Natural killer cell treated with Interleukin-12 subunit alpha and Interleukin-12 subunit beta and Interleukin-15 and Interleukin-18, amount 100 ng/mL, for 72 hours (primary cell): Measurements from ENCODE around the gene TTC34. TPM values are rescaled to one million over a fixed set of nuclear protein-coding genes. Genes with fewer than 3 reads are reported as not detected.
"Not testable (repeated sequence)": the region's sequence is repeated elsewhere in the genome, so short reads cannot be mapped to it uniquely, and the experiment has no call there.

Experiments
- ATAC-seq, 2 donors: fragments of 150-1000 bp; cut with Tn5 transposase in 1 of 2; sonication (Bioruptor Pico), chemical (Tn5 transposase) in 1 of 2; 2 replicates each; pipeline ENCODE4 v1.10.0; 2021
- DNase-seq: peaks from one replicate; pipeline ENCODE4 v3.0.0; 2022; ENCODE audit warnings: low spot score
- H3K27ac Mint-ChIP-seq, 2 donors: 1 replicate in 1 of 2; 2 replicates in 1 of 2; pipeline ENCODE4 v1.8.0; 2022; ENCODE audit warnings: mixed read lengths in 2 of 2, mild to moderate bottlenecking in 1 of 2, moderate library complexity in 1 of 2
- H3K27me3 Mint-ChIP-seq, 2 donors: 1 replicate in 1 of 2; 2 replicates in 1 of 2; pipeline ENCODE4 v1.8.0; 2022; ENCODE audit warnings: mixed read lengths in 2 of 2
- H3K36me3 Mint-ChIP-seq: one replicate; pipeline ENCODE4 v1.8.0; 2022; ENCODE audit warnings: mixed read lengths
- H3K4me1 Mint-ChIP-seq, 2 donors: 1 replicate in 1 of 2; 2 replicates in 1 of 2; pipeline ENCODE4 v1.8.0; 2022; ENCODE audit warnings: low read depth in 2 of 2, mixed read lengths in 2 of 2, mild to moderate bottlenecking in 1 of 2
- H3K4me3 Mint-ChIP-seq: one replicate; pipeline ENCODE4 v1.8.0; 2022; ENCODE audit warnings: mixed read lengths
- H3K9me3 Mint-ChIP-seq: 2 replicates; pipeline ENCODE4 v1.8.0; 2022; ENCODE audit warnings: mixed read lengths
- total RNA-seq, 2 donors: library from RNA; stranded (reverse); gene quantifications; one replicate each; pipeline ENCODE4 v1.2.3, GENCODE V29; 2022

Gene TTC34
- total RNA-seq, 2 donors from 2014 or later = 0.40 to 0.56 TPM

DNA sequence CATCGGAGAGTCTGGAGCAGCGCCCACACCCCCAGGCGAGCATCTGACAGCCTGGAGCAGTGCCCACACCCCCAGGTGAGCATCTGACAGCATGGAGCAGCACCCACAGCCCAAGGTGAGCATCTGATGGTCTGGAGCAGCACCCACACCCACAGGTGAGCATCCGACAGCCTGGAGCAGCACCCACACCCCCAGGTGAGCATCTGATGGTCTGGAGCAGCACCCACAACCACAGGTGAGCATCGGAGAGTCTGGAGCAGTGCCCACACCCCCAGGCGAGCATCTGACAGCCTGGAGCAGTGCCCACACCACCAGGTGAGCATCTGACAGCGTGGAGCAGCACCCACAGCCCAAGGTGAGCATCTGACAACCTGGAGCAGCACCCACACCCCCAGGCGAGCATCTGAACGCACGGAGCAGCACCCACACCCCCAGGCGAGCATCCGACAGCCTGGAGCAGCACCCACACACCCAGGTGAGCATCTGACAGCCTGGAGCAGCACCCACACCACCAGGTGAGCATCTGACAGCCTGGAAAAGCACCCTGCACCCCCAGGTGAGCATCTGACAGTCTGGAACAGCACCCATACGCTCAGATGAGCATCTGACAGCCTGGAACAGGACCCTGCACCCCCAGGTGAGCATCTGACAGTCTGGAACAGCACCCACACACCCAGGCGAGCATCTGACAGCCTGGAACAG is 147.6 kb downstream of the TTC34 start:
- peaks cover 15 to 31% of the 10 kb centered on the region in 2 donors for H3K27me3 Mint-ChIP-seq
- DNase-seq (peak; percentile 86), ATAC-seq (peak in 1 of 2 donors; percentile 6)
- H3K4me3 Mint-ChIP-seq, H3K36me3 Mint-ChIP-seq, H3K9me3 Mint-ChIP-seq, H3K4me1 Mint-ChIP-seq: not testable (repeated sequence)
- H3K27ac Mint-ChIP-seq = peak overlapping the region; percentile 8 to 53

DNA sequence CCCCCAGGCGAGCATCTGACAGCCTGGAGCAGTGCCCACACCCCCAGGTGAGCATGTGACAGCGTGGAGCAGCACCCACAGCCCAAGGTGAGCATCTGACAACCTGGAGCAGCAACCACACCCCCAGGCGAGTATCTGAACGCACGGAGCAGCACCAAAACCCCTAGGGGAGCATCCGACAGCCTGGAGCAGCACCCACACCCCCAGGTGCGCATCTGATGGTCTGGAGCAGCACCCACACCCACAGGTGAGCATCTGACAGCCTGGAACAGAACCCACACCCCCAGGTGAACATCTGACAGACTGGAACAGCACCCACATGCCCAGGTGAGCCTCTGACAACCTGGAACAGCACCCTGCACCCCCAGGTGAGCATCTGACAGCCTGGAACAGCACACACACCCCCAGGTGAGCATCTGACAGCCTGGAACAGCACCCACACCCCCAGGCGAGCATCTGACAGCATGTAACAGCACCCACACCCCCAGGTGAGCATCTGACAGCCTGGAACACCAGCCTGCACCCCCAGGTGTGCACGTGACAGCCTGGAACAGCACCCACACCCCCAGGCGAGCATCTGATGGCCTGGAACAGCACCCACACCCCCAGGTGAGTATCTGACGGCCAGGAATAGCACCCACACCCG is 148.4 kb downstream of the TTC34 start:
- not testable (repeated sequence) for H3K4me1 Mint-ChIP-seq, H3K36me3 Mint-ChIP-seq, ATAC-seq, H3K4me3 Mint-ChIP-seq, H3K9me3 Mint-ChIP-seq
- peak; percentile 70 for DNase-seq
- H3K27me3 Mint-ChIP-seq = peaks cover 15 to 31% of the 10 kb centered on the region in 2 donors
- peak overlapping the region; percentile 8 to 53 for H3K27ac Mint-ChIP-seq

DNA sequence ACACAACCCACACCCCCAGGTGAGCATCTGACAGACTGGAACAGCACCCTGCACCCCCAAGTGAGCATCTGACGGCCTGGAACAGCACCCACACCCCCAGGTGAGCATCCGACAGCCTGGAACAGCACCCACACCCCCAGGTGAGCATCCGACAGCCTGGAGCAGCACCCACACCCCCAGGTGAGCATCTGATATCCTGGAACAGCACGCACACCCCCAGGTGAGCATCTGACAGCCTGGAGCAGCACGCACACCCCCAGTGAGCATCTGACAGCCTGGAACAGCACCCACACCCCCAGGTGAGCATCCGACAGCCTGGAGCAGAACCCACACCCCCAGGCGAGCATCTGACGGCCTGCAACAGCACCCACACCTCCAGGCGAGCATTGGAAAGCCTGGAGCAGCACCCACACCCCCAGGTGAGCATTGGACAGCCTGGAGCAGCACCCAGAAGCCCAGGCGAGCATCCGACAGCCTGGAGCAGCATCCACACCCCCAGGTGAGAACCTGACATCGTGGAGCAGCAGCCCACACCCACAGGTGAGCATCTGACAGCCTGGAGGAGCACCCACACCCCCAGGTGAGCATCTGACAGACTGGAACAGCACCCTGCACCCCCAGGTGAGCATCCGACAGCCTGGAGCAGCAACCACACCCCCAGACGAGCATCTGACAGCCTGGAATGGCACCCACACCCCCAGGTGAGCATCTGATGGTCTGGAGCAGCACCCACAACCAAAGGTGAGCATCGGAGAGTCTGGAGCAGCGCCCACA is 149.2 kb downstream of the TTC34 start:
- H3K36me3 Mint-ChIP-seq, H3K4me3 Mint-ChIP-seq, H3K9me3 Mint-ChIP-seq, ATAC-seq, H3K4me1 Mint-ChIP-seq: not testable (repeated sequence)
- H3K27me3 Mint-ChIP-seq = peaks cover 15 to 31% of the 10 kb centered on the region in 2 donors
- peak overlapping the region in 1 of 2 donors; percentile 53 for H3K27ac Mint-ChIP-seq
- DNase-seq = peak; percentile 64

DNA sequence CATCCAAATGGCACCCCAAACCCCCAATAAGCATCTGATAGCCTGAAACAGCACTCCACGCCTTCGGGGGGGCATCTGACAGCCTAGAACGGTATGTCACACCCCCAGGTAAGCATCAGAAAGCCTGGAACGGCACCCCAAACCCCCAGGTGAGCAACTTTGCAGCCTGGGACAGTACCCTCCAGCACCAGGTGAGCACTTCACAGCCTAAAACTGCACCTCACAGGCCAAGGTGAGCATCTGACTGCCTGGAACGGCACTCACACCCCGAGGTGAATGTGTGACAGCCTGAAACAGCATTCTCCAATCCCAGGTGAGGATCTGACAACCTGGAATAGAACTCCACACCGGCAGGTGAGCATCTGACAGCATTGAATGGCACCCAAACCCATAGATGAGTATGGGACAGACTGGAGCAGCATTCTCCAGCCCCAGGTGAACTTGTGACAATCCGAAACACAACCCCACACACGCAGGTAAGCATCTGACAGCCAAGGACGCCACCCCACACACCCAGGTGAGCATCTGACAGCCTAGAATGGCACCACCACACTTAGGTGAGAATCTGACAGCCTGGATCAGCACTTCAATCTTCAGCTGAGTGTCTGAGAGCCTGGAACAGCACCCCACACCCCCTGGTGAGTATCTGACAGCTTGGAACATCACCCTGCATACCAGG is 150.4 kb downstream of the TTC34 start:
- no peak for DNase-seq

GRCh38 chr1:2646837-2647236 is 154.7 kb downstream of the TTC34 start:
- no peak overlapping the region for H3K27ac Mint-ChIP-seq
- peaks cover 14% of the 10 kb centered on the region for H3K36me3 Mint-ChIP-seq
- no peak for DNase-seq
- H3K27me3 Mint-ChIP-seq = peaks cover 0 to 3% of the 10 kb centered on the region in 2 donors
- H3K9me3 Mint-ChIP-seq = peaks cover 10% of the 10 kb centered on the region
- no peak overlapping the region for H3K4me3 Mint-ChIP-seq
- ATAC-seq = no peak
- H3K4me1 Mint-ChIP-seq = peaks cover 4 to 7% of the 10 kb centered on the region in 2 donors

More for the DNA sequence above, 150.4 kb downstream of the TTC34 start:
- H3K4me1 Mint-ChIP-seq = peaks cover 0 to 3% of the 10 kb centered on the region in 2 donors
- H3K9me3 Mint-ChIP-seq = peaks cover 10% of the 10 kb centered on the region
- no peak overlapping the region for H3K4me3 Mint-ChIP-seq
- peaks cover 15 to 34% of the 10 kb centered on the region in 2 donors for H3K27me3 Mint-ChIP-seq
- ATAC-seq = no peak
- peaks cover 14% of the 10 kb centered on the region for H3K36me3 Mint-ChIP-seq
- H3K27ac Mint-ChIP-seq = no peak overlapping the region

DNA sequence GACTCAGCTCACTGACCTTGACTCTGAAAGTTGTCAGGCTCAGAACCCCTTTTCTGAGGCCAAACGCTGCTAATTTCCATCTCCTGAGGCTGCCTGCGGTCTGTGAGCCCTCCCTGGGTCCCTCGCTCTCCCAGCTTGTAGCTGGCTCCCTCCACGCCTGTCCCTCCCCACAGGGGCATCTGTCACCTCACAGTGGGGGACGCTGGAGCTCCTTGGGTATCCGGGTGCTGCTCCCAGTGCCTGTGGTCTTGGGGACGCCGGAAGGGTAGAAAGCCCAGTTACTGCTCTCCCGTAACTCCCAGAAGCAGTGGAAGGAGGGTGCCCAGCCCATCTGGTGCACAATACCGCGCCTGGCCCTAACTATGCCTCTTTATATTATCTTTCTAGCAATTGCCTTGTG is 155.7 kb downstream of the TTC34 start:
- no peak overlapping the region for H3K27ac Mint-ChIP-seq
- H3K9me3 Mint-ChIP-seq = peaks cover 10% of the 10 kb centered on the region
- peaks cover 0 to 3% of the 10 kb centered on the region in 2 donors for H3K27me3 Mint-ChIP-seq
- DNase-seq (no peak), ATAC-seq (no peak)
- peaks cover 4 to 7% of the 10 kb centered on the region in 2 donors for H3K4me1 Mint-ChIP-seq
- no peak overlapping the region for H3K4me3 Mint-ChIP-seq
- H3K36me3 Mint-ChIP-seq = peaks cover 14% of the 10 kb centered on the region

DNA sequence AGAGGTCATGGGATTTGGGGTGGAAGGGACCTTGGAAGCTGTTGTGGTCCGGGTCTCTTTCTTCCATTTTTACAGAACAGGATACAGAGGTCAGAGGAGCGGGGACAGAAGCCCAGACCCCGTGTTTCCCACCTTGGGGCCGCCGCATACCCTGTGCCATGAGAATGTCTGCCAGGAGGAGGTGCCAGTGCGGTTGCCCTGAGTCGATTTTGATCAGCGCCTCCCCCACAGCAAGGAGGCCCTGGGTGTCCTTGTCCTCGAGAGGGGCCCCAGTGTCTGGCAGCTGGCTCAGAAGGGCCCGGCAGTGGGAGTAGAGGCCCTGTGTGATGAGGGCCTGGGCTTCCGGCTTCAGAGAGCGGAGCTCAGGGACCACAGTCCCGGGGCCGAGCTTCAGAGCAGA is 156.3 kb downstream of the TTC34 start:
- Mint-ChIP-seq H3K27me3 (peaks cover 0 to 3% of the 10 kb centered on the region in 2 donors), H3K9me3 (peaks cover 10% of the 10 kb centered on the region), H3K36me3 (peaks cover 14% of the 10 kb centered on the region), H3K4me1 (peaks cover 4 to 7% of the 10 kb centered on the region in 2 donors), H3K4me3 (no peak overlapping the region), H3K27ac (no peak overlapping the region)
- no peak for ATAC-seq
- DNase-seq = no peak

DNA sequence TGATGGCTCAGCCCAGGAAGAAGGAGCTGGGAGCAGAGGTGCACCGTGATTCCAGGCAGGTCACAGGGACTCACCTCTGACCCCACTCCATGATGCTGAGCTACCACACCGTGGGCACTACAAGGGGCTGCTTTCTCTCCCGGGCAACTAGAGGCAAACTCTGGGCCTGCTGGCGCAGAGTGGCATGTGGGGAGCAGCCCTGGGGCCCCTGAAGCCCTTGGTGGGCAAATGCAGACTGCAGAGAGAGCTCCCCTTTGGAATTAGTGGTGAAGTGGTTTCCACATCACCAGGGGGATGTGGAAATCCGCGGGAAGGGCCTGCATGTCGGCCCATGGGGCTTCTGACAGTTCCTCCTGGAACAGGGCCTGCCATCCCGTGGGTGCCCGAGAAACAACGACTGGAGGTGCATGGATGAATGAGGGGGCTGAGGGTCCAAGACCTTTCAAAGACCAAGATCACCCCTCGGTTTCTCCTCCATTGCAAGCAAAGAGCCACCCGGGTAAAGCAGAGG is 156.8 kb downstream of the TTC34 start:
- H3K4me3 Mint-ChIP-seq = no peak overlapping the region
- peaks cover 4 to 7% of the 10 kb centered on the region in 2 donors for H3K4me1 Mint-ChIP-seq
- DNase-seq (no peak), ATAC-seq (no peak)
- H3K27ac Mint-ChIP-seq = no peak overlapping the region
- peaks cover 14% of the 10 kb centered on the region for H3K36me3 Mint-ChIP-seq
- peaks cover 0 to 3% of the 10 kb centered on the region in 2 donors for H3K27me3 Mint-ChIP-seq
- H3K9me3 Mint-ChIP-seq = peaks cover 10% of the 10 kb centered on the region

DNA sequence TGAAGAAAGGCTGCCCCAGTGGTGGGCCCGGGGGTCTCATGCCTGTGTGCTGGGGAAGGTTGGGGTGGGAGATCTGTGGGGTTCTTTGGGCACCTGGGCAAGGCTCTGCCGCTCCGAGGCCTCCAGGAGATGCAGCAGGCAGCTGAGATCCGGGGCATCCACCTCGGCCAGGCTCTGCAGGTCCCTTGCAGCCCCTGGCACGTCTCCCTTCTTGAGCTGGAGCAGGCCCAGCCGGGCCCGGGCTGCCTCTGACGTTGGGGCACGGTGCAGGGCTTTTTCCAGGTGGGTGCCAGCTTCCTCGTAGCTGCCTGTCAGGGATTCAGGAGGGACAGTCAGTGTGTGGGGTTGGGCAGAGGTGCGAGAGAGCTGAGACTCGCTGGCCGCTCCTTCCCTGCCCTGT is 157.3 kb downstream of the TTC34 start:
- no peak overlapping the region for H3K4me3 Mint-ChIP-seq
- no peak for ATAC-seq

GRCh38 chr1:2643414-2644077 is 157.9 kb downstream of the TTC34 start:
- ATAC-seq = no peak
- Mint-ChIP-seq H3K27ac (peak overlapping the region in 1 of 2 donors; percentile 47), H3K36me3 (peaks cover 14% of the 10 kb centered on the region), H3K4me3 (peak overlapping the region; percentile 64), H3K27me3 (peaks cover 0 to 3% of the 10 kb centered on the region in 2 donors), H3K4me1 (peaks cover 4 to 7% of the 10 kb centered on the region in 2 donors), H3K9me3 (peaks cover 10% of the 10 kb centered on the region)
- no peak for DNase-seq

More for the DNA sequence above, 157.3 kb downstream of the TTC34 start:
- DNase-seq = no peak
- no peak overlapping the region for H3K27ac Mint-ChIP-seq
- peaks cover 4 to 7% of the 10 kb centered on the region in 2 donors for H3K4me1 Mint-ChIP-seq
- peaks cover 14% of the 10 kb centered on the region for H3K36me3 Mint-ChIP-seq
- peaks cover 10% of the 10 kb centered on the region for H3K9me3 Mint-ChIP-seq
- H3K27me3 Mint-ChIP-seq = peaks cover 0 to 3% of the 10 kb centered on the region in 2 donors

GRCh38 chr1:2642560-2643413 is 158.7 kb downstream of the TTC34 start:
- Mint-ChIP-seq H3K9me3 (peaks cover 6% of the 10 kb centered on the region), H3K27ac (peak overlapping the region; percentile 63 to 75), H3K36me3 (peaks cover 8% of the 10 kb centered on the region), H3K4me1 (peaks cover 7% of the 10 kb centered on the region in 2 donors), H3K27me3 (peaks cover 0 to 3% of the 10 kb centered on the region in 2 donors), H3K4me3 (peak overlapping the region; percentile 89)
- ATAC-seq (peak; percentile 89 to 93), DNase-seq (peak; percentile 96)

DNA sequence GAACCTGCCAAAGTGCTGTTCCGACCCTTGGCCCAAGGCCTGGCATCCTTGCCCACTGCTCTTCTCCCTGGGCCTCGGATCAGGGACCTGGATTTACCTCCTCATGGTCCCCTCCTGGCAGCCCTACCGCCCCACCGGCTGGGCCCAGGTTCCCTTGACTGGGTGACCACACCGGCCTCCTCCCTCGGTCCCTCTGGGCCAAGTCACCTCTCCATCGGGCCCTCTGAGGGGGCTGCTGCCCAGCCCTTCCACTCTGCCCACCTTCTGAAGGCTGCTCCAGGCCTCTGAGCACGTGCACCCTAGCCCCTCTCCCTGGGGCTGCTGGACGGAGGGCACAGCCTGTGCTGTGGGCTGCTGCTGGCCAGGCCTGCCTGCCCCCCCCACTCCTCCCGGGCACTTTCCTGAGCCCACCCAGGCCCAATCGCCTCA is 159.3 kb downstream of the TTC34 start:
- Mint-ChIP-seq H3K9me3 (peaks cover 5% of the 10 kb centered on the region), H3K4me3 (peak overlapping the region; percentile 89), H3K36me3 (peaks cover 5% of the 10 kb centered on the region), H3K4me1 (peaks cover 7% of the 10 kb centered on the region in 2 donors), H3K27me3 (peaks cover under 1 to 3% of the 10 kb centered on the region in 2 donors), H3K27ac (peak overlapping the region; percentile 63 to 75)
- DNase-seq = no peak
- no peak for ATAC-seq
